Loucy (cell line): ENCODE data around the gene RAB22A.

Experiments
- EZH2phosphoT487 ChIP-seq: fragments of 200-600 bp; IDR thresholded peaks from 2 replicates; pipeline ENCODE4 v1.6.1; 2018; ENCODE audit warnings: antibody characterized with exemption, mild to moderate bottlenecking, moderate library complexity, borderline replicate concordance
- TF ChIP-seq, protein P1 (sequence below): fragments of 200-600 bp; sonication (generic); conservative IDR thresholded peaks from 2 replicates; pipeline ENCODE4 v1.5.1; 2014; ENCODE audit warnings: mild to moderate bottlenecking, antibody characterized with exemption, low read length

DNA sequence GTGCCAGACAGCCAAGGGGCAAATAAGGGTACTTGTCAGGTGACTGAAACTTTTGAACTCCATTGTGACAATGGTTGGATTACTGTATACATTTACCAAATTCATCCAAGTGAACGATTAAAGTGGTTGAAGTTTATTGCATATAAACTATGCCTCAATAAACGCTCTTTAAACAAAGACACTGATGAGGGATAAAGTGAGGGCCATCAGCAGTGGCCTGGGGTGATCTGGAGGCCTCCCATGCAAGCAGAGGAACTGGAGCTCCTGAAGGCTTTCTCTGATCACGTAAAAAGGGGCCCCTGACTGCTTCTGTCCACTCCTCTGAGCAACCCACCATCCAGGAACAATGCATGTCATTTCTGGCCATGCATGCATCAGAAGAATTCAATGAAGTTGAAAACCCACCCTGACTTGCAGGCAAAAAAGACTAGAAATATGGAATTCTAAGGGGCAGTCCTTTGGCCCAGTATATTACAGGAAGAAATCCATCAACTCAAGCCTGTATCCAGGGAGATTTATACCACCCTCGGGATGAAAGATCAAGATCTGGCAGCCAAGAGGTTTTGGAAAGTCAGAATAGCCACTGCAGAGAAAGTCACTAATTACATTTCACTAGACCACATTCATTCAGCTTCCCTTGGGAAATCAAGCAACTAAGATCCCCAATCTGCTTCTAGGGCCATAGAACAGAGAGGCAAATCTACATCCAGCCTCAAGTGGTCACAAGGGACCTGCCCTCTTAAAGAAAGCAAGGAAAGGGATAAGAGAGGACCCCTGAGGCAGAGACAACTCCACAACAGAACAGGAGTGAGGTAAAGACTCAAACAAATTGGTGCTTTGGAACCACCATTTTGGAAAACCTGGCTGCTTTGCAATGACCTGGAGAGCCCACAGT, 31.7 kb upstream of the RAB22A start:
- TF ChIP-seq, protein P1, sequence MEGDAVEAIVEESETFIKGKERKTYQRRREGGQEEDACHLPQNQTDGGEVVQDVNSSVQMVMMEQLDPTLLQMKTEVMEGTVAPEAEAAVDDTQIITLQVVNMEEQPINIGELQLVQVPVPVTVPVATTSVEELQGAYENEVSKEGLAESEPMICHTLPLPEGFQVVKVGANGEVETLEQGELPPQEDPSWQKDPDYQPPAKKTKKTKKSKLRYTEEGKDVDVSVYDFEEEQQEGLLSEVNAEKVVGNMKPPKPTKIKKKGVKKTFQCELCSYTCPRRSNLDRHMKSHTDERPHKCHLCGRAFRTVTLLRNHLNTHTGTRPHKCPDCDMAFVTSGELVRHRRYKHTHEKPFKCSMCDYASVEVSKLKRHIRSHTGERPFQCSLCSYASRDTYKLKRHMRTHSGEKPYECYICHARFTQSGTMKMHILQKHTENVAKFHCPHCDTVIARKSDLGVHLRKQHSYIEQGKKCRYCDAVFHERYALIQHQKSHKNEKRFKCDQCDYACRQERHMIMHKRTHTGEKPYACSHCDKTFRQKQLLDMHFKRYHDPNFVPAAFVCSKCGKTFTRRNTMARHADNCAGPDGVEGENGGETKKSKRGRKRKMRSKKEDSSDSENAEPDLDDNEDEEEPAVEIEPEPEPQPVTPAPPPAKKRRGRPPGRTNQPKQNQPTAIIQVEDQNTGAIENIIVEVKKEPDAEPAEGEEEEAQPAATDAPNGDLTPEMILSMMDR, result no peak
- TF ChIP-seq EZH2phosphoT487, result no peak
